ENCODE data around the gene OR6N1. TPM values are rescaled to one million over a fixed set of nuclear protein-coding genes. Genes with fewer than 3 reads are reported as not detected.

Gene OR6N1
- total RNA-seq = not detected in 2 replicates

GRCh38 chr1:158771950-158772866 lies at the start of gene OR6N1:
Gene OR6N1 (minus strand): TSS chr1:158772195. CDS start chr1:158766682, 5,513 bp downstream.

DNA sequence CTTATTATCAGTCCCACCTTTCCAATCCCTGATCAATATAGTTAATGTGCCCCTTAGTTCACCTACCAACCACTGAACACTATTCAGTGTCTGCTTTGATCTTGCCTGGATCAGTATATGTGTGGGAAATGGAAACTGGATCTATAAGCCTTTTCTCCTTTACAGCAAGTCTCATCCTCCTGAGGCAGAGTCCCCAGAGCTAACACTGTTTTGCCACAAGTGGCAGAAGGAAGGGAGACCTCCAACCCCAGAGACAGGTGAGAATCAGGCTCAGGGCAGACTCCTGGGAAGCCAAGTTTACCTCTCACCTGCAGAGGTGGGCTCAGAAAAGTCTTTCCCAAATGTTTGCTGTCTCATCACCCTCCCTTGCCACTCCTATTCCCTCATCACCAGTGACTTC lies 9.1 kb upstream of the OR6N1 start, which contains the start of gene OR6N2:
Gene OR6N2 (minus strand): TSS at position 101 of the 400 bp plus-strand sequence. CDS start 3,569 bp downstream, outside the sequence.

DNA sequence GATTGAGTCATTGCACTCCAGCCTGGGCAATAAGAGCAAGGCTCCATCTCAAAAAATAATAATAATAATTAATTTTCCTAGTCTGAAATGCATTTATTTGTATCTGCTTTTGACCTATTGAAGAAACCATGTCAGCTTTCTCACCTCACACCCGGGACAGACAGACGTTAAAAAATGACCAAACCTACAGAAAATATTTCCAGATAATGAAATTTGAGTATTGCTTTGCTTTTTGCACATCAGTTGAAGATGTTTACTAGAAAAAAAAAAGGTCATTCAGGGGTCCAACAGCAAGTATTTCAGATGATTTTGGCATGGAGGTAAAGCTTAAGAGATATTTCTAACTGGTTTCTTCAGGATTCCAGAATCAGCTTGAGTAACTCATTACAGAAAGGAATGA lies 17.6 kb downstream of the OR6N1 start, which contains the start of gene OR6K6:
Gene OR6K6 (plus strand): TSS at position 301 of the 400 bp plus-strand sequence. CDS start 168 bp downstream, outside the sequence.

GRCh38 chr1:158720620-158721019 lies 51.4 kb downstream of the OR6N1 start, which contains the start of gene OR6K3:
Gene OR6K3 (minus strand): TSS chr1:158720720. CDS start chr1:158718115, 2,605 bp downstream.

Other genes with a start within 250 kb of the OR6N1 start
- gene OR6Y1, start 217.8 kb downstream of the OR6N1 start, total RNA-seq = not detected in 2 replicates
- gene OR6P1, start 201.6 kb downstream of the OR6N1 start, total RNA-seq = not detected in 2 replicates
- not detected in 2 replicates for gene OR10X1, start 192.3 kb downstream of the OR6N1 start, total RNA-seq
- gene OR10Z1, start 166.9 kb downstream of the OR6N1 start, total RNA-seq = not detected in 2 replicates
- not detected in 2 replicates for gene SPTA1, start 85.5 kb downstream of the OR6N1 start, total RNA-seq
- gene OR6K2, start 71.5 kb downstream of the OR6N1 start, total RNA-seq = not detected in 2 replicates
- gene OR6K3, start 51.5 kb downstream of the OR6N1 start, total RNA-seq = not detected in 2 replicates
- gene OR6K6, start 17.5 kb downstream of the OR6N1 start, total RNA-seq = not detected in 2 replicates
- gene OR6N2, start 9.0 kb upstream of the OR6N1 start, total RNA-seq = not detected in 2 replicates
- gene MNDA, start 59.2 kb upstream of the OR6N1 start, total RNA-seq = not detected in 2 replicates
- gene PYHIN1, start 159.4 kb upstream of the OR6N1 start, total RNA-seq = not detected in 2 replicates
- 72.2 and 78.3 TPM in 2 replicates for gene IFI16, start 237.7 kb upstream of the OR6N1 start, total RNA-seq

All from hair follicular keratinocyte (primary cell).